ENCODE measurements around the gene COG7.

GRCh38 chr16:23448392-23448791 is 4.6 kb downstream of the COG7 start:
- TF ChIP-seq CTCF (IDR thresholded peaks at IDR 0.05) (no peak), POLR2A (IDR thresholded peaks at IDR 0.05) (no peak)

All from heart left ventricle (tissue), 13 donors.